ENCODE measurements around the gene CBY3.

DNA sequence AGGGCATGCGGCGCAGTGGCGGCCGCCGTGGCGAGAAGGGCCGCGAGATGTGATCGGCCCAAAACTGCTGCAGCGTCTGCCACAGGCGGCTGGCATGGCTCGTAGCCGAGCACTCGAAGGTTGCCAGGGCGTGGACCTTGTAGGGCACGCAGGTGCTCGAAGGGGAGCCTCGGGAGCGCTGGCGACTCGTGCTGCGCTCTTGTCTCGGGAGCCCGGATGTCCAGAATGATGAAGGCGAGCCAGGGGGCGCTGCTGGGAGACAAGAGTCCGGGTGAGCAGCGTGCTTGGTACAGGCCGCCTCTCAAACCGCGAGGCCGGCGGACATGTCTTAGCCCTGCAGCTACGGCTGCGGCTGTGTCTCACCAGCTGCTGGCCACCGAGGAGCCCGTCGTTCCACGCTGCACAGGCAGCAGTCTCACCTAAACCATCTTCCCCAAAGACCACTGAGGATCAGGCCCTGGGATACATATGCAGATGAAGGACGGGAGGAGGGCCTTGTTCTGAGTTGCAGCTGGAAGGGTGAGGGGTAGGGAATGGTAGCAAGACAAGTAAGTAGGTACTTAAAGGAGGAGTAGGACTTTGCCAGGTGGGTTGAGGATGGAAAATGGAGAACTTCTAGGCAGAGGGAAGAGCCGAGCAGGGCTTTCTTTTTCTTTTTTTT, 1.7 kb downstream of the CBY3 start:
- TF ChIP-seq, protein P1, sequence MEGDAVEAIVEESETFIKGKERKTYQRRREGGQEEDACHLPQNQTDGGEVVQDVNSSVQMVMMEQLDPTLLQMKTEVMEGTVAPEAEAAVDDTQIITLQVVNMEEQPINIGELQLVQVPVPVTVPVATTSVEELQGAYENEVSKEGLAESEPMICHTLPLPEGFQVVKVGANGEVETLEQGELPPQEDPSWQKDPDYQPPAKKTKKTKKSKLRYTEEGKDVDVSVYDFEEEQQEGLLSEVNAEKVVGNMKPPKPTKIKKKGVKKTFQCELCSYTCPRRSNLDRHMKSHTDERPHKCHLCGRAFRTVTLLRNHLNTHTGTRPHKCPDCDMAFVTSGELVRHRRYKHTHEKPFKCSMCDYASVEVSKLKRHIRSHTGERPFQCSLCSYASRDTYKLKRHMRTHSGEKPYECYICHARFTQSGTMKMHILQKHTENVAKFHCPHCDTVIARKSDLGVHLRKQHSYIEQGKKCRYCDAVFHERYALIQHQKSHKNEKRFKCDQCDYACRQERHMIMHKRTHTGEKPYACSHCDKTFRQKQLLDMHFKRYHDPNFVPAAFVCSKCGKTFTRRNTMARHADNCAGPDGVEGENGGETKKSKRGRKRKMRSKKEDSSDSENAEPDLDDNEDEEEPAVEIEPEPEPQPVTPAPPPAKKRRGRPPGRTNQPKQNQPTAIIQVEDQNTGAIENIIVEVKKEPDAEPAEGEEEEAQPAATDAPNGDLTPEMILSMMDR (IDR thresholded peaks at IDR 0.05; ENCODE audit: poor library complexity, severe bottlenecking): no peak
- no peak for TF ChIP-seq TAF1 (IDR thresholded peaks at IDR 0.05; ENCODE audit: low read depth)
- no peak for TF ChIP-seq POLR2AphosphoS5 (IDR thresholded peaks at IDR 0.05)
- no peak for TF ChIP-seq EP300 (conservative IDR thresholded peaks at IDR 0.05; ENCODE audit: poor library complexity, severe bottlenecking)
- TF ChIP-seq EZH2 (IDR thresholded peaks at IDR 0.05; ENCODE audit: borderline replicate concordance, insufficient read depth, low read length, poor library complexity, severe bottlenecking): no peak
- no peak for TF ChIP-seq SMC3 (conservative IDR thresholded peaks at IDR 0.05; ENCODE audit: poor library complexity)
- TF ChIP-seq REST (IDR thresholded peaks at IDR 0.05; ENCODE audit: borderline replicate concordance): no peak

Data from neural cell (in vitro differentiated cells).